ENCODE data around the gene ITGAE.

The ITGAE gene

DNA sequence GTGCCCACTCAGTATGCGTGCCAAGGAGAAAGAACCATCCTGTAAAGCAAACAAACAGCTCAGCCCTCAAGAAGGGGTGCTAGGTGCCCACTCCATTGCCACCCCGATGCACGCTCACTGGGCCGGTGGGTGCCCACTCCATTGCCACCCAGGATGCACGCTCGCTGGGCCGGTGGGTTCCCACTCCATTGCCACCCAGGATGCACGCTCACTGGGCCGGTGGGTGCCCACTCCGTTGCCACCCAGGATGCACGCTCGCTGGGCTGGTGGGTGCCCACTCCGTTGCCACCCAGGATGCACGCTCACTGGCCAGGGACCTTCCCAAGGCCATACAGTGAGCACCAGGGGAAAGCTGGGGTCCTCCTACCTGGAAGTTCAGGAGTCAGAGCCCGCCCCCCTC is 49.2 kb downstream of the ITGAE start:
- no peak overlapping the region for H3K4me3 ChIP-seq (replicated peaks; ENCODE audit: low read depth, low read length)
- DNase-seq (ENCODE audit: low read depth) = no peak
- TF ChIP-seq, protein P1, sequence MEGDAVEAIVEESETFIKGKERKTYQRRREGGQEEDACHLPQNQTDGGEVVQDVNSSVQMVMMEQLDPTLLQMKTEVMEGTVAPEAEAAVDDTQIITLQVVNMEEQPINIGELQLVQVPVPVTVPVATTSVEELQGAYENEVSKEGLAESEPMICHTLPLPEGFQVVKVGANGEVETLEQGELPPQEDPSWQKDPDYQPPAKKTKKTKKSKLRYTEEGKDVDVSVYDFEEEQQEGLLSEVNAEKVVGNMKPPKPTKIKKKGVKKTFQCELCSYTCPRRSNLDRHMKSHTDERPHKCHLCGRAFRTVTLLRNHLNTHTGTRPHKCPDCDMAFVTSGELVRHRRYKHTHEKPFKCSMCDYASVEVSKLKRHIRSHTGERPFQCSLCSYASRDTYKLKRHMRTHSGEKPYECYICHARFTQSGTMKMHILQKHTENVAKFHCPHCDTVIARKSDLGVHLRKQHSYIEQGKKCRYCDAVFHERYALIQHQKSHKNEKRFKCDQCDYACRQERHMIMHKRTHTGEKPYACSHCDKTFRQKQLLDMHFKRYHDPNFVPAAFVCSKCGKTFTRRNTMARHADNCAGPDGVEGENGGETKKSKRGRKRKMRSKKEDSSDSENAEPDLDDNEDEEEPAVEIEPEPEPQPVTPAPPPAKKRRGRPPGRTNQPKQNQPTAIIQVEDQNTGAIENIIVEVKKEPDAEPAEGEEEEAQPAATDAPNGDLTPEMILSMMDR (IDR thresholded peaks at IDR 0.05; ENCODE audit: low read length, missing control alignments) = no peak

DNA sequence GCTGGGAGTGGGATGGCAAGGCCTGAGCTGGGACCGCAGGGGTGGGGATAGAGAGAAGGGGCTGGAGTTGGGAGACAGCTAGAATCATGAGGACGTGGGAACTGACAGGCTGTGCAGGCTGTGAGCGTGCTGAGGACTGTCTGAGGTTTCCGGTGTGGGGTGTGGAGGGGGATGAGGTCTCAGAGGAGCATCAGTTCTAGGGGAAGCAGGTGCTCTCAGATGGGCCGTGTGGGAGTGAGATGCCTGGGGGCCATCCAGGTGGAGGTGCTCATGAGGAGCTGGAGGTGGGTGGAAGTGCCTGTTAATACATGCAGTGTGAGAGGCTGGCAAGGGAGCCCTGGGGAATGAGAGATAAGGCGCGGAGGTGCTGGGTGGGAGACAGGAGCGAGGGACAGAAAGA is 50.1 kb downstream of the ITGAE start:
- TF ChIP-seq, protein P1 (IDR thresholded peaks at IDR 0.05; ENCODE audit: low read length, missing control alignments) = no peak
- no peak for DNase-seq (ENCODE audit: low read depth)
- no peak overlapping the region for H3K4me3 ChIP-seq (replicated peaks; ENCODE audit: low read depth, low read length)

DNA sequence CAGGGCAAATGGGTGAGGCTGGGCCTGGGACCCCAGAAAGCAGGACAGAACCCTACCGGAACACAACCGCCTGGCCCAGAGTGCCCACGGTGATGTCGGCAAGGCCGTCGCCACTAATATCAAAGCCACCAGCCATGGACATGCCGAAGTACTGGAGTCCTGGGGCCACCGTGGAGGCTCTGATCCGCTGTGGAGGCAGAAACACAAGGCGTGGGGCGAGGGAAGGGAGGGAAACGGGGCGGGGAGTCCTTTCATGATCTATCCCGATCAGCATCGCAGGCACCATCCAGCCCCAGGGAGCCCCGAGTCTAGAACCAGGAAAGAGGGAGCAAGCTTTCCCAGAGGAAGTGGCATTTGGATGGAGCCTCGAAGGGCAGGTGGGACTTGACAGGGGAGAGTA is 50.7 kb downstream of the ITGAE start:
- TF ChIP-seq, protein P1 (IDR thresholded peaks at IDR 0.05; ENCODE audit: low read length, missing control alignments) = no peak
- H3K4me3 ChIP-seq (replicated peaks; ENCODE audit: low read depth, low read length) = no peak overlapping the region
- no peak for DNase-seq (ENCODE audit: low read depth)

DNA sequence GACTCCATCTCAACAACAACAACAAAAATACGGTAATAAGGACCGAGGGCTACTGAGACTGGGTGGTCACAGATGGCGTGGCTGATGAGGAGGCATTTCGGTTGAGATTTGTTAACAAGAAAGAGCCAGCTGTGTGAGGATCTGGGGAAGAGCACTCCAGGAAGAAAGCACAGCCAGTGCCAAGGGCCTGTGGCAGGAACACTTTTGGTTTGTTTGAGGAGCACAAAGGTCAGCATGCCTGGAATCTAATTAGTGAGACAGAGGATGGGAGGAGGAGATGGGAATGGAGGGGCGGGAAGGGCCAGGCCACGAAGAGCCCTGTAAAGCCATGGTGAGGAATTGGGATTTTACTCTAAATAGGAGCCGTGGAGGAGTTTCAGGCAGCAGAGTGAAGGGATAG is 52.4 kb downstream of the ITGAE start:
- TF ChIP-seq, protein P1 (IDR thresholded peaks at IDR 0.05; ENCODE audit: low read length, missing control alignments) = no peak
- H3K4me3 ChIP-seq (replicated peaks; ENCODE audit: low read depth, low read length) = no peak overlapping the region
- no peak for DNase-seq (ENCODE audit: low read depth)

DNA sequence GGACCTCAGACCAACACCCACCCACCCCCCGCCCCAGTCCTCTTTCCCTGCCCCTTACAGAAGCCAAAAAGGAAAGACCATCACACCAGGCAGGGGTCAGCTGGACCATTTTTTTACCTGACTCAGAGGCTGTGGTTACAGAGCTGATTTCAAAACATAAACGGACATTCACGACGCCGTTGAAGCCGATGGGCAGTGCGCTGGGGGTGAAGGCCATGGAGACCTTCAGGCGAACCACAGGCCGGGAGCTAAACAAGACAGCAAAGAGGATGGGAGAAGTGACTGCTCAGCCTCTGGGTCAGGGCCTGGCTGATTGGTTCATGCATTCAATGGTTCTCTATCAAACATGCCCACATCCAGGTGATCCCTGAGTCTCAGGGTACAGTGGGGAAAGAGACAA is 53.2 kb downstream of the ITGAE start:
- no peak overlapping the region for H3K4me3 ChIP-seq (replicated peaks; ENCODE audit: low read depth, low read length)
- TF ChIP-seq, protein P1 (IDR thresholded peaks at IDR 0.05; ENCODE audit: low read length, missing control alignments) = no peak
- DNase-seq (ENCODE audit: low read depth) = no peak

DNA sequence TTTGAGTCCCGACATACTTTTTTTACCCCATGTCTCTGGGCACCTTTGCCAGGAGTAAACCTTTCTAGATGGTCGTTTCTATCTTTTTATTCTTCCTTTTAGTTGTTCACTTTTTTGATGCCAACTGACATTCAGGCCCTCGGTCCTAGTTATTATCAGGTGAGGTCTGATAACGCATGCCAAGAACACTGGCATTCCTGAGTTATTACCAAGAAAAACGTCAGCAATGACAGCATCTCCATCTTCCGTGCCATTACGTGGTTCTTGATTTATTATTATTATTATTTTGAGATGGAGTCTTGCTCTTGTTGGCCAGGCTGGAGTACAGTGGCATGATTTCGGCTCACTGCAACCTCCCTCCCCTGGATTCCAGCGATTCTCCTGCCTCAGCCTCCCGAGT is 55.9 kb downstream of the ITGAE start:
- H3K4me3 ChIP-seq (replicated peaks; ENCODE audit: low read depth, low read length) = no peak overlapping the region
- TF ChIP-seq, protein P1 (IDR thresholded peaks at IDR 0.05; ENCODE audit: low read length, missing control alignments) = no peak
- no peak for DNase-seq (ENCODE audit: low read depth)

DNA sequence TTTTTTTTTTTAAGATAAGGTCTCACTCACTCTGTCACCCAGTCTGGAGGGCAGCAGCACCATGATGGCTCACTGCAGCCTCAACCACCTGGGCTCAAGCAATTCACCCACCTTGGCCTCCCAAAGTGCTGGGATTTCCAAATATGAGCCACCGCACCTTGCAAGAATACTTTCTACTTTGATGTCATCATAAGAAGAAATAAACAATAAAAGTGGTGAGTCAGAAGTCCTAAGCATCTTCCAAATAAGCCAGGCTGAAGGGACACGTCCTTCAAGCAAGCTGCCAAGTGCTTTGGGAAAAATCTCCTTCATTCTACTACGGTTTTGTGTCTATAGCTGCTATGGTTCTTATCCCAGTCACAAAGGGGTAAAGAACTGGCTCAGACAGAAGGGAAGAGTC is 57.0 kb downstream of the ITGAE start:
- no peak for DNase-seq (ENCODE audit: low read depth)
- no peak overlapping the region for H3K4me3 ChIP-seq (replicated peaks; ENCODE audit: low read depth, low read length)
- TF ChIP-seq, protein P1 (IDR thresholded peaks at IDR 0.05; ENCODE audit: low read length, missing control alignments) = no peak
